Stimulated activated CD4-positive, alpha-beta T cell treated with anti-CD3 and anti-CD28 coated beads, TNF-alpha, amount 100 ng/mL, for 24 hours (primary cell): ENCODE results near the gene ZNF462.

Source experiments
- DNase-seq, 3 experiments: peaks; one replicate each; pipeline ENCODE4 v3.0.0-alpha.2; 2020; ENCODE audit warnings: low read depth in 3 of 3

The ZNF462 gene

DNA sequence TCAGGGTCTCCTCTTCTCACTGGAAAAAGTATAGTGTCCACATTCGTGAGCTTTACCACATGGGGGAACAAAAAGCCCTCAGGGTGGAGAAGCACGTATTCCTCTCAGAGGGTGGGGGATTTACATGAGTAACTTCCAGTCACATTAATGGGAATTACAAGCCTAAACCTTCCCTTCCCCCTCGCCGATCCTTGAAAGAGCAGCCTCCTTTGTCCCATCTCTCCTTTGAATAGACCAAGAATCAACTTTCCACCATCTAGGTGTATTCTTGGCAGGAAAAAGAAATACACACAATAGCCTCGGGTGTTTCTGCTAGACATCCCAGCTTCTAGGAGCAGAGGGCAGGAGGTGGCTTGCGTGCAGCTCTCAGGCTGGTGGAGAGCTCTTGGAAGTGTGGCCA, 144.4 kb downstream of the ZNF462 start:
- no peak for DNase-seq

DNA sequence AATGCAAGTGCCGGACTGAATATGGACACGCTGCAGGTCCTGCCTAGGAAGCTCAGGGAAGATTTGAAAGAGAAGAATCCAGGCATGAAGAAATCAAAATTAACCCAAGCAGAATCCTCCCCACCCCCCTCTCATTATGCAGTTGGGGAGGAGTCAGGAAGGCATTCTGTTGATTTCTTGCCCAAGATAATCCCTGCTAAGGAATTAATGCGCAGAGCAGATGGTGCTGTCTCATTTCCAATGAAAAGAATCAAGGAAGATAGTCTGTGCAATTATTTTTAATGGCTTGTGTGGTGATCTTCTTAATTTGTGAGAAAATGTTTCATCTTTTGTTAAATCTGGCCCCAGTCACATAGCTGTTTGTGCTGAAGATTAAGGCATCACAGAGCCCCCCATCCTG, 145.0 kb downstream of the ZNF462 start:
- no peak for DNase-seq

DNA sequence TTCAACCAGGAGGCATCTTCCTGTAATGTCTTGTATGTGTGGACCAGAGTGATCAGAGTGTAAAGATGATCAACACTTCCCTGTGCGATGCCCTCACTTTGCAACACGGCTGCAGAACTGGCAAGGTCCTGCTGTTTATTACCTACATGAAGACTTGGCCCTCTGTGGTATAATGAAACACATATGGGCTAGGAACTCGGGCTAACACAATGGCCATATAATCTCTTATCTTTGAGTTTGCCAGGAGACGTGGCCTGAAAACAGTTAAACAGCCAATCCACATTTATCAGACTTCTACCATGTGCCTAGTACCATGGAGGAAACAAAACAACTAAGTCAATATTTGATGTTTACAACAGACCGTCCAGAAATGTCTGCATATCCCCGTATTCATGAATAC, 145.5 kb downstream of the ZNF462 start:
- no peak for DNase-seq

DNA sequence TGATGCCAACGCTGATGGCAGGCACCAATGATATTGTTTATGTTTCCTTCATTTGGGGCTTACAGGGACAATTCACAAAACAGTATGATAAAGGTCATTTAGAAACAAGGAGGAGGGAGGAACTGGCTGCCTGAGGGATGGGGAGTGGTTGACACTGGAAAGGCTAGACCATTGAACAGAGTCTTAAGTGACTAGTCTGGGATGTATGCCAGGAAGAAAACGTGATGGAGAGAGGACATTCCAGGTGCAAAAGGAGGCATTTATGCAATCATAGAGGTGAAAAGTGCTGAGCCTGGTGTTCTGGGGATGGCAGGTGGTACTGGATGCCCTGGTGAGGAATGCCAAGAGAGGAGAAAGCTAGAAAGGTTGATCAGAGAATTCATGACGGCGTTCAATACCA, 153.4 kb downstream of the ZNF462 start:
- DNase-seq = no peak

GRCh38 chr9:107018861-107019545, 156.0 kb downstream of the ZNF462 start:
- no peak for DNase-seq

DNA sequence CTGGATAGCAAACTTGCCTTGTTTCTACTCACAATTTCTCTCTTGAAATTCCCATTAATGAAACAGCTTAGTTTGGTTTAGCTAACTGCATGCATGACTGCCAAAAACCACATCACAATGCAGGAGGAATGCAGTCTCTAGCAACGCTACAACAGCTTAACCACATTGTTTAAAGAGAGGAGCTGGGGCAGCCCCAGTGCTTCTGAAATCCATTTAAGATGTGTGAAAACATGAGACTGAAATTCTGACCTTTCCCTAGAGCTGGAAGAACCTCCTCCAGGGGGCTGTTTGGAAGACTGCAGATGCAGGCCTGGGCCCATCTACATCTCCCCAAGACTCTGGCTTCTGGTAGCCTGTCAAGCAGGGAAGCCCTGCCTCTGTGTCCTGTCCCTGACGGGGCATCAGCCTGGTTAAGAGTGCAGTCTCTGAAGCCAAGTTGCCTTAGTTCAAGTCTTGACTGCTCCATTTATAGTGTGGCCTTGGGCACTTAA, 157.1 kb downstream of the ZNF462 start:
- no peak for DNase-seq

- DNase-seq = no peak
Observed at GRCh38 chr9:107024193-107024592, 161.2 kb downstream of the ZNF462 start.

DNA sequence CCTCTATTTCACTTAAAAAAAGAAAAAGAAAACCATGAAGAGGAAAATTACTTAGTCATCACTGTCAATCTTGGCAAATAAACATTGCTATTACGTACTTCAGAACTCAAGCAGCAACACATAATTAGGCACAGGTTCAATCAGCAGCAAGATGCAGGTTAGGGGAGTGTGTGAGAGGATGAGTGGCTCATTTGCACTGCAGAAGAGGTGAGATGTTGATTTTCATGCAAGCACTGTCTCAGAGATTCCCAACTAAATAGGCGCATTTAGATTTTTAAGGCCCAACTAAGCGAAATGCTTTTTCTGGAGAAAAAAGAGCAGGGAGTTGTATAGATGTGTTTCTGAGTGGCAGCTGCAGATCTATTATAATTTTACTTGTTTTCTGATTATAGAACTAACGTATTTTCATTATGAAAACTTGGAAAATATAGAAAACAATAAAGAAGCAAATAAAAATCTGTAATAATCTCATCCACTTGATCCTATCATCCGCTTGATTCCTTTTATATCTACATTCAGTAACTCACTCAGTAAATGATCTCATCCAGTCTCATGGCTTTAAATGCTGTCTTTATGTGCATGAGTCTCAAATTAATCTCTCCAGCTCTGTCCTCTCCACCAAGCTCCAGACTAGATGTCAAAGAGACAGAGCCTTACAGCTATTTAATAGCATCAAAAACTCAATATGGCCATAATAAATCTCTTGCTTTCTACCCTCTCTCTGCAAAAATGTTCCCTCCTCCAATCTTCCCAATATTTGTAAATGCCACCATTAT, 162.5 kb downstream of the ZNF462 start:
- DNase-seq = no peak

- no peak for DNase-seq
Observed at GRCh38 chr9:107029146-107029545, 166.2 kb downstream of the ZNF462 start.

- DNase-seq = no peak
Observed at GRCh38 chr9:107033966-107034365, 171.0 kb downstream of the ZNF462 start.

DNA sequence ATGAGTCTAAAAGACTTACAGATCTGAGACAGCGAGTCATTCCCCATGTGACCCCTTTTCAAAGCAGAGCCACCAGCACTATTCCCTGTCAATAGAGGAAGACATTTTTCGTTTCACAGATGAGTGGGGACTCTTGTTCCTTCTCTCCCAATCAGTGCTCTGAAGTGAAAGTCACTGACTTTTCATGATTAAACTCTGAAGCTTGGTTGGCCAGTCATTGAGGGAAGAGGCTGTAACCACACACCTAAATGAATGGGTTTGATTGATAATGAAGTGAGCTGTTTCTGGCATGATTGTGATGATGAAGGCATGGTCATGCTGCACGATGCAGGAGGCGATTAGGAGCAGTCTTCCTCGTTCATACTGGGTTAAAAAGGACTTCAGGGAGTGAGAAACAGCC, 171.9 kb downstream of the ZNF462 start:
- no peak for DNase-seq

DNA sequence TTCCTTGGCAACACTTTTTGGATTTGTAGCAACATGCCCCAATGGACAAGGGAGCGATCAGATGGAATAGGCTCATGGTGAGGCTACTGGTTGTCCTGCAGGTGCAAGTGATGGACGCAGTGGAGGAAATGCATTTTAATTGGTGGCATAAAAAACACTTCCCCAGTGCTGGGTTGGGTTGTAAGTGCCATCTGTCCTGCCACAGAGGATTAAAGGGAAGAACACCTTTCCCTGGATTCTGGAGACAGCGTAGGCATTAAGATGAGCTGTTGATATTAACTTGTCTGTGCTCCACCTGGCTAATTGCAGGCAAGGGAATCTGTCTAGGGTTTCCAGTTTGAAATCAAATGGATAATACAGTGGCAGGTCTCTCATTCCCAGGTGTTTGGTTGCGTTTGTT, 173.4 kb downstream of the ZNF462 start:
- no peak for DNase-seq

DNA sequence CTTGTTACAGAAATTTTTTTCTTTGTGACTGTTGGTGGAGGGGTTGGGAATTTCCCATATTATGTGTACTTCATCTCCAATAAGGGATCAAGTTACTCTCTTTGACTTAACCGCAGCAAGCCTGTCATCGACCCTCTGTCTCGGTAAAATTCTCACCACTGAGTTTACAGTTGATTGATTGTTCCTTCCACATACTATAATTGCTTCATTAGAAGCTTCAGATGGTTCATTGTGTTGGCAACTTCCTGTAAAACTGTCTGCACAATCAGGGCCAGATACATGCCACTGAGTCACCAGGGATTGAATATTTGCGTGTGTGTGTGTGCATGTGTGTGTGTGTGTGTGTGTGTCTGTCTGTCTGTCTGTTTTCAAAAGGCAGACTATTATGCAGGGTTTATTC, 176.6 kb downstream of the ZNF462 start:
- DNase-seq = no peak

GRCh38 chr9:107042606-107043005, 179.6 kb downstream of the ZNF462 start:
- no peak for DNase-seq

GRCh38 chr9:107043886-107044285, 180.9 kb downstream of the ZNF462 start:
- DNase-seq = no peak

DNA sequence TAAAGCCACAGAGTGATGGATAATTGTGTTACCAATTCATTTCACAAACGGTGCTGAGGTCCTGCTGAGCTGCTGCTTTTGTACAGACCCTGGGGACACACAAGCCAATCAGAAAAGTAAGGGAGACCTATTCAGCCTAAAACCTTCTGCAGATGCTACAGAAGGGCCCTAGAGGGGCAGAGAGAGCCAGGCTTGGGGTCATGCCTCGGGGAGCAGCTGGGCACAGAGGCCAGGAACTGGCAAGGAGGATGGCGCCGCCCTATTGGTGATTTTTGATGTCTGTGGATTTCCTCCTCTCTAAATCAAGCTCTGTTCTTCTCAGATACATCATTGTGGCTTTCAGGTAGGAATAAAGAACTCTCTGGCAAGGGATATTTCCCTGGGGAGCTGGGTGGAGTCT, 181.9 kb downstream of the ZNF462 start:
- peak in 1 of 3 experiments; percentile 3 for DNase-seq

DNA sequence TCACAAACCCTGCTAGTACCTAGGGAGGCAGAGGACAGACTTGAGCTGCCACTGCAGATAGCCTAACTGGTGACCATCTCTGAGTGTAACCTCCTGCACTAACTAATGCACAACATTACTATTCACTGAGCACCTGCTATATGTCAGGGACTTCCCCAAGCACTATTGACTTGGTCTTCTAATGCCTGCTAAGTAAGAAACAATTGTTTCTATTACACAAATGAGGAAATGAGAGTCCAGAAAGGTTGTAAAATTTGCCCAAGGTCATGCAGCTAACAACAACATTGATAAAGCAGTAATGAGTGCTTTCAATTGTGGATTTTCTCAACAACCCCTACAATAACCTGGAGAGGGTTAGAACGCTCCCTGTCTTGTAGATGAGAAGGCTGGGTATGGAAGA, 183.7 kb downstream of the ZNF462 start:
- no peak for DNase-seq

GRCh38 chr9:107049046-107049802, 186.3 kb downstream of the ZNF462 start:
- no peak for DNase-seq

DNA sequence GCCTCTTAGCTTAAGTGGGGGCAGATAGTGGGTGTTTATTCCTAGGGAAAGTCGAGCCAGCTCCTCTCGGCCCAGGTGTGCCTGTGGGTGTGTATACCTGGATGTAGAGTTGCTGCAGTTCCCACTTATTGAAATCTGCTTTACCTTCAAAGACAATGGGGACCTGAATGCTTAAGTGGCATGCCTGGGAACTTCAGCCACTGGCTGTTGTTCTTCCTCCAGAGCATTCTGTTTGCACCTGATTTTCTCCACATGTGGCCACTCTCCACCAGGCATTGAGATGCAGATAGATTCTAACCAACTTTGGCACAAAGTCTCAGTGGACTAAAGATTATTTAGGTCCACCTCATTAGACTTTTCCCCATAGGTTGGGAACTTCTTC, 186.8 kb downstream of the ZNF462 start:
- DNase-seq = no peak

GRCh38 chr9:107051392-107051791, 188.4 kb downstream of the ZNF462 start:
- DNase-seq = no peak

- no peak for DNase-seq
Observed at GRCh38 chr9:107054146-107054545, 191.2 kb downstream of the ZNF462 start.

GRCh38 chr9:107059220-107059619, 196.3 kb downstream of the ZNF462 start:
- DNase-seq = no peak

DNA sequence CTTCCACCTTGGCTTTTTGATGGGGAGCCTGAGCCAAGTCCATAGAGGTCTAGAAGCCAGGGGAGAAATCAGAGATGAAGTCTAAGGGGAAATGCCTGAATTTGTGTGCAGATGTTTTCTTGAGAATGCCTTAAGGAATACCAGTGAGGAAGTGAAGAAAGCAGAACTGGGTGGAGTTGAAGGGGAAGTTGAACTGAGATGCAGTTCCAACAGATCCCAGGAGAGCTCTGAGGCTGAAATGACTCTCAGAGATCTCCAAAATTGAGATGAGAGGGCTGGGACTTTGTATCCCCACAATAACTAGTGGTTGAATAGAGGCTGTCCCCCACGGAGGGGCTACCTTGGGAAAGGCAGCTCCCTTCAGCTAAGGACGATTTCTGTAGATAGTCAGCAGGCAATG, 197.1 kb downstream of the ZNF462 start:
- DNase-seq = no peak
